Measurements from ENCODE around the gene PCK2.
A peak's percentile ranks its signal among the peaks of the same experiment; 100 is the strongest.

PCK2 gene

GRCh38 chr14:24139272-24139934 is 45.3 kb downstream of the PCK2 start:
- DNase-seq, result no peak

DNA sequence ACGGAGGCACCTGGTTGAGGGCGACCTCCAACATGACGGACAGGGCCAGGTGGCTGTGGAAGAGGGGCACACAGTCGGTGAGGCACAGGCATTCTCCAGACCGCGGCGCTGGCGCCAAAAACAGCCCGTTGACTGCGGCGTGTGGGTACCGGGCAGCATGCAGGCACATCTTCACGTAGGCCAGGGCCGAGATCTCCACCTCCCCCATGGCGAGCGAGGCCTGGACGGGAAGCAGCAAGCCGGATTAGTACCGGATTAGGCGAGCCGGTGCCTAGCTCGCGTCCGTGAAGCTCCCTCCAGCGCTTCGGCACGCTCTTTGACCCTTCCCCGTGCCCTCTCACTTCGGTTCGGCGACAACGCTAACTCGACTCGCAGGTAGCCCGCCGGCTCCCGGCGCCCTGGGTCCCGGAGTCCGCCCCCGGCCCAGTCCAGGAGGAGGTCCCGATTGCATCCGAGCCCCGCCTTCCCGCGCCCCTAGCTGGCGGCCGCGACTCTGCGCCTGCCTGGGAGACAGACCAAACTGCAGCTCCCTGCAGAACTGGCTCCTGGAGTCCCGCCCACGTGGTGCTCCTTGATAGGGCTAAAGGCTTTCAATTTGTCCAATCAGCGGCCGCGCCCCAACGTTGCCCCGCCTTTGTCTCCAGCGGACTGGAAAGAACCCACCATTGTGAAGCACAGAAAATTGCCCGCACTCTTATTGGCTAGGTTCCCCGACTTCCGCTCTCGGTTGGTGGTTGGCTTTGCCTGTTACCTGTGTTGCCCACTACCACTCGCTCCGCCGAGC is 47.2 kb downstream of the PCK2 start, which contains the start of gene EMC9:
Gene EMC9, minus strand, starts transcription at position 495 of the 784 bp plus-strand sequence. Its CDS starts 287 bp downstream, at position 208.
- DNase-seq, result peak; percentile 77

GRCh38 chr14:24143511-24143910 is 49.4 kb downstream of the PCK2 start:
- no peak for DNase-seq

DNA sequence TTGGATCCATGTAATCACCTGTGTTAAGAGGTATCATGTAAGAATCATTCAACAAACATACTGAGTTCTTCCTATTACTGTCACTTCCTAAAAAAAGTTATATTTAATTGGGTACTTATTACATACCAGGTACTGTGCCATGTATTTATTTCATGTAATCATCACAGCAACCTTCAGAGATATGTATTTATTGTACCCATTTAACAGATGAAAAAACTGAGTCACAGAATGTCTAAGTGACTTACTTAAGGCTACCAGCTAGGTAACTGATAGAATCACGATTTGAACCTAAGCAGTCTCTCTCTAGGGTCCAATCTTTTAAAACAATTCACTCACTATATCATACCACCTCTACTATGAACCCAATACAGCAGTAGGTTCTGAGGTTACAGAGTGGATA is 50.3 kb downstream of the PCK2 start:
- DNase-seq, result no peak

- no peak for DNase-seq
These were observed 51.1 kb downstream of the PCK2 start for GRCh38 chr14:24145219-24145618.

GRCh38 chr14:24145690-24146452 is 51.8 kb downstream of the PCK2 start:
- DNase-seq, result no peak

GRCh38 chr14:24146453-24146977 is 52.4 kb downstream of the PCK2 start, which contains the start of gene PSME2:
PSME2 (minus strand) TSS chr14:24146610; CDS start chr14:24146581, 29 bp downstream.
- DNase-seq, result no peak

GRCh38 chr14:24146978-24147760 is 53.1 kb downstream of the PCK2 start, which contains the start of gene RNF31:
RNF31 (plus strand) TSS chr14:24147498; CDS start chr14:24147699, 201 bp downstream.
- DNase-seq, result no peak

DNA sequence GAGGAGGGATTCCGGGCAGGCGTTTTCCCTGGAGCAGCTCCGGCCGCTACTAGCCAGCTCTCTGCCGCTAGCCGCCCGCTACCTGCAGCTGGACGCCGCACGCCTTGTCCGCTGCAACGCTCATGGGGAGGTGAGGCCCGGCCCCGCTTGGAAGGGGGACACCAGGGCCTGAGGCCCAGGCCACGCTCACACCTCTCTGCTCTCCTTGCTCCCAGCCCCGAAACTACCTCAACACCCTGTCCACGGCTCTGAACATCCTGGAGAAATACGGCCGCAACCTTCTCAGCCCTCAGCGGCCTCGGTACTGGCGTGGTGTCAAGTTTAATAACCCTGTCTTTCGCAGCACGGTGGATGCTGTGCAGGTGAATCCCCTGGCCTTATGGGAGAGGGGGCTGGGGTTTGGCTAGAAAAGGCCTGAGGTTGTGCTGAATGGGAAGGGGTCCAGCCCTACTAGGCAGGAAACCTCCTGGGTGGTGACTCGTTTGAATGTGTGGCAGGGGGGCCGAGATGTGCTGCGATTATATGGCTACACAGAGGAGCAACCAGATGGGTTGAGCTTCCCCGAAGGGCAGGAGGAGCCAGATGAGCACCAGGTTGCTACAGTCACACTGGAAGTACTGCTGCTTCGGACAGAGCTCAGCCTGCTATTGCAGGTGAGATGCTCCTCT is 53.8 kb downstream of the PCK2 start:
- no peak for DNase-seq

DNA sequence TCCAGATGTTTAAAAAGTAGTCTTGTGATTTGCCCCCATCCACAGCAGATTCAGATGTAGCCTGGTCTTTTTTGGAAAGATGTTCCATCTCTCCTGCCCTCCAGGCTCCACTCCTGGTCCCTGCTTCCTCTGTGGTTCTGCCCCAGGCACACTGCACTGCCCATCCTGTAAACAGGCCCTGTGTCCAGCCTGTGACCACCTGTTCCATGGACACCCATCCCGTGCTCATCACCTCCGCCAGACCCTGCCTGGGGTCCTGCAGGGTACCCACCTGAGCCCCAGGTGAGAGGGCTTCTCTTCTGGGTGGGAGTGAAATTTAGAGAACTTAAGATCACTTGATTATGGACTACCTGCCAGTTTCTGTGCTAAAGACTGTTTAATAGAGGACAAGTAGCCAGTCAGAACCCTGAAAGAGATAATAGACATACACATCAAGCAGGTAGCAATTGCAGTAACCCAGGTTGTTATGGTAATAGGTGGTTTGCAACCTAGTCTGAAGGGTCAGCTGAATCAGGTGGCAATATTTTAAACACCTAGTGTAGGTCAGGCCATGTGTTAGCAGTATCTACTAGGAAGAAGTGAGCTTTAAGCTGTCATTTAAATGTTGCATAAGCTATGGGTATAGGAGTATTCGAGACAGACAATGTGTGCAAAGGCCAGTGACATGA is 55.3 kb downstream of the PCK2 start:
- DNase-seq, result no peak

DNA sequence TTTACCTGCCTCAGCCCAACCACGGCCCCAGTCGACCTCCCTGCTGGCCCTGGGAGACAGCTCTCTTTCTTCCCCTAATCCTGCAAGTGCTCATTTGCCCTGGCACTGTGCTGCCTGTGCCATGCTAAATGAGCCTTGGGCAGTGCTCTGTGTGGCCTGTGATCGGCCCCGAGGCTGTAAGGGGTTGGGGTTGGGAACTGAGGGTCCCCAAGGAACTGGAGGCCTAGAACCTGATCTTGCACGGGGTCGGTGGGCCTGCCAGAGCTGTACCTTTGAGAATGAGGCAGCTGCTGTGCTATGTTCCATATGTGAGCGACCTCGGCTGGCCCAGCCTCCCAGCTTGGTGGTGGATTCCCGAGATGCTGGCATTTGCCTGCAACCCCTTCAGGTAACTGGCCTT is 56.0 kb downstream of the PCK2 start:
- DNase-seq, result no peak

DNA sequence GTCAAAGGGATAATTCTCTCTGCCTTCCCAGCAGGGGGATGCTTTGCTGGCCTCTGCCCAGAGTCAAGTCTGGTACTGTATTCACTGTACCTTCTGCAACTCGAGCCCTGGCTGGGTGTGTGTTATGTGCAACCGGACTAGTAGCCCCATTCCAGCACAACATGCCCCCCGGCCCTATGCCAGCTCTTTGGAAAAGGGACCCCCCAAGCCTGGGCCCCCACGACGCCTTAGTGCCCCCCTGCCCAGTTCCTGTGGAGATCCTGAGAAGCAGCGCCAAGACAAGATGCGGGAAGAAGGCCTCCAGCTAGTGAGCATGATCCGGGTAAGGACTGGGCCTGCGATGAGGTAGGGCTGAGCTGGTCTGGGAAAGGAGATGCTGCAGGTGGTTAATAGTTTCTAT is 56.5 kb downstream of the PCK2 start:
- DNase-seq, result no peak

DNA sequence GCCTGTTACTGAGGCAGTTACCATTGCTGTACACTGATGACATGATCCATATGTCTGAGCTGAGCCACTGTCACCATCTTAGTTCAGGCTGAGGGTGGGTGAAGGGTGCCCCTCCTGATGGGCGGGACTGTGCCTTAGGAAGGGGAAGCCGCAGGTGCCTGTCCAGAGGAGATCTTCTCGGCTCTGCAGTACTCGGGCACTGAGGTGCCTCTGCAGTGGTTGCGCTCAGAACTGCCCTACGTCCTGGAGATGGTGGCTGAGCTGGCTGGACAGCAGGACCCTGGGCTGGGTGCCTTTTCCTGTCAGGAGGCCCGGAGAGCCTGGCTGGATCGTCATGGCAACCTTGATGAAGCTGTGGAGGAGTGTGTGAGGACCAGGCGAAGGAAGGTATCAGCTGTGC is 56.9 kb downstream of the PCK2 start:
- DNase-seq, result no peak

DNA sequence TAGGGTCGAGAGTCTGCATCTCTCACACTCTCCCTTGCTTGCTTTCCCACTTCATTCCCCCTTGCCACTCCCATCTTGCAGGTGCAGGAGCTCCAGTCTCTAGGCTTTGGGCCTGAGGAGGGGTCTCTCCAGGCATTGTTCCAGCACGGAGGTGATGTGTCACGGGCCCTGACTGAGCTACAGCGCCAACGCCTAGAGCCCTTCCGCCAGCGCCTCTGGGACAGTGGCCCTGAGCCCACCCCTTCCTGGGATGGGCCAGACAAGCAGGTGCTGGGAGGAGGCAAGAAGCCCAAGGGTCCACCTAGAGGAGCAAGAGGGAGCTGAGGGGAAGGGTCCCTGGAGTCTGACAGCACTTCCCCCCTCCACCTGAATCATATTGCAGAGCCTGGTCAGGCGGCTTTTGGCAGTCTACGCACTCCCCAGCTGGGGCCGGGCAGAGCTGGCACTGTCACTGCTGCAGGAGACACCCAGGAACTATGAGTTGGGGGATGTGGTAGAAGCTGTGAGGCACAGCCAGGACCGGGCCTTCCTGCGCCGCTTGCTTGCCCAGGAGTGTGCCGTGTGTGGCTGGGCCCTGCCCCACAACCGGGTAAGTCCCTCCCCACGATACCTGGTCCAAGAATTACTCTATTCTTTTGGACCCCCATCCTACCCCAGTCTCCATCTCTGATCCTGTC is 57.4 kb downstream of the PCK2 start:
- no peak for DNase-seq

Data from cortex of kidney (tissue), 1 donor.